Stimulated activated CD8-positive, alpha-beta memory T cell treated with anti-CD3 and anti-CD28 coated beads, Interleukin-15, amount 100 ng/mL, for 1 hour (primary cell): ENCODE measurements around the gene COL9A3.
"Not testable (repeated sequence)": the region's sequence is repeated elsewhere in the genome, so short reads cannot be mapped to it uniquely, and the experiment has no call there.

Experiments used
- DNase-seq: peaks from one replicate; pipeline ENCODE4 v3.0.0-alpha.2; 2020; ENCODE audit warnings: low read depth

The COL9A3 gene

DNA sequence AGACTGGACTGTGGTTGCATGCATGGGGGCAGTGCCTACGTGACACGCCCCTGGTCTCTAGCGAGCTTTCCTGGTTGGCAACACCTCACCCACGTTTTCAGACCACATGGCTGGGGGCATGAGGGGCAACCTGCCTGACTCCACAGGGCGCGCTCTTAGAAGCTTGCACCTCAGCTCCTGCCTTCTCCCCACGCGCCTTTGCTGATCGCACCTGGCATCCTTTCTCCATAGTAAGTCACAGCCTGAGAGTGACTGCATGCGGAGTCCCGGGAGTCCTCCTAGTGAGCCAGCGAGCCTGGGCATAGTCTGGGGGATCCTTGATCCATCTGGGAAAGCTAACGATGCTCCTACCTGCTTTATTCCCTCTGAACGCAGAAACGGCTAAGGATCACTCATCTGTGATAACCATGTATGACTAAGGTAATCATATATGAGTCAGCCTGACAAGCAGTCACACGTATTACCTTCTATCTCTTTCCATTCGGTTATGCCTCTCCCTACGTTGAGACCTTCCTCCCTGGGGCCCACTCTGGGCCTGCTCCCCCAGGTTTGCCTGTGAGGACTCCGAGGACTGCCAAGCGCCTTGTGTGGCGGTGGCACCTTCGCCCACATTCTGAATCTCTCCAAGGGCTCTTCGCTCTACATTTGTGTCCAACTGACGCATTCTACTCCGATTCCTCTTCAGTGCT lies 40.2 kb downstream of the COL9A3 start:
- DNase-seq: no peak

- DNase-seq: no peak
Measured at GRCh38 chr20:62858058-62858830, 41.4 kb downstream of the COL9A3 start.

- DNase-seq: no peak
Measured at GRCh38 chr20:62859721-62860120, 42.9 kb downstream of the COL9A3 start.

- DNase-seq: no peak
Measured at GRCh38 chr20:62860391-62860923, 43.6 kb downstream of the COL9A3 start.

DNA sequence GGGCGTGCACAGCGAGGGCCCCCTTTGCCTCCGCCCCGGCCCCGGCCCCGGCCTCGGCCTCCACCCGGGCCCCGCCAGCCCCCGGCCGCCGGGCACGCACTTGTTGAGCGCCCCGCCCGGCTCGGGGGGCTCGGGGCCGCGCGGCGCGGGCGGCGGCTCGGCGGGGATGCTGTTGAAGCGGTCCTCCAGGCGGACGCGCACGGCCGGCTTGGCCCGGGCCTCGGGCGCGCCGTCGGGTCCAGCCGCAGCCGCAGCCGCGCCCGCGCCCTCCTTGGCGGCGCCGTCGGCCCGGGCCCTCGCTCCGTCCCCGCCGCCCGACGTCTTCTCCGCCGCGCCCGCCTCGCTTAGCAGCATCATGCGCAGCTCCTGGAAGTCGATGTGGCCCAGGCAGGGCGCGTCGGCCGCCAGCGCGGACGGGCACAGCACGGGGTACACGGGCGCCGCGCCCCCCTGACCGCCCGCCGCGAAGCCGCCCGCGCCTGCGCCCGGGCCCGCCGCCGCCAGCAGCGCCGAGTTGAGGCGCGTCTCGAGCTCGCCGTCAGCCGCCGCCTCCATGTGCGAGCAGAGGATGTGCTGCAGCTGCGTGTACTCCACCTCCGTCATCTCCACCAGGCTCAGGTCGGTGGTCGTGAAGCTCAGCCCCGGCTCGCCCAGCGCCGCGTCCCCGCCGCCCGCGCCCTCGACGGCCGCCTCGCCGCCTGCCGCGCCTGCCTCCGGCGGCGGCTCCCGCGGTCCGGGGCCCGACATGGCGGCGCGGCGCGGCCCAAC lies 44.3 kb downstream of the COL9A3 start:
- no peak for DNase-seq

- peak; percentile 88 for DNase-seq
Measured at GRCh38 chr20:62861726-62862336, 45.0 kb downstream of the COL9A3 start, which contains the start of gene TCFL5. TSS of gene TCFL5 (minus strand) at chr20:62861822. CDS start at chr20:62861670, 152 bp downstream.

DNA sequence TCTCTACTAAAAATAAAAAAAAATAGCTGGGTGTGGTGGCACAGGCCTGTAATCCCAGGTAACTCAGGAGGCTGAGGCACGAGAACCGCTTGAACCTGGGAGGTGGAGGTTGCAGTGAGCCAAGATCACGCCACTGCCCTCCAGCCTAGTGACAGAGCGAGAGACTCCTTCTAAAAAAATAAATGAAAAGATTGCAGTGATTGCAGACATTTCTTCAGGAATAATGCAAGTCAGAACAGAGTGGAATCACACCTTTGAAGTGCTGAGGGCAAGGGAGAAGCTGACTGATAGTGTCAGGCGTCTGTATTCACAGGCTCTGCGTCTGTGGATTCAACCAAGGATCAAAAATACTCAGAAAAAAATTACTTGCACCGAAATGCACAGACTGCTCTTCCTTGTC lies 47.4 kb downstream of the COL9A3 start:
- DNase-seq: no peak

DNA sequence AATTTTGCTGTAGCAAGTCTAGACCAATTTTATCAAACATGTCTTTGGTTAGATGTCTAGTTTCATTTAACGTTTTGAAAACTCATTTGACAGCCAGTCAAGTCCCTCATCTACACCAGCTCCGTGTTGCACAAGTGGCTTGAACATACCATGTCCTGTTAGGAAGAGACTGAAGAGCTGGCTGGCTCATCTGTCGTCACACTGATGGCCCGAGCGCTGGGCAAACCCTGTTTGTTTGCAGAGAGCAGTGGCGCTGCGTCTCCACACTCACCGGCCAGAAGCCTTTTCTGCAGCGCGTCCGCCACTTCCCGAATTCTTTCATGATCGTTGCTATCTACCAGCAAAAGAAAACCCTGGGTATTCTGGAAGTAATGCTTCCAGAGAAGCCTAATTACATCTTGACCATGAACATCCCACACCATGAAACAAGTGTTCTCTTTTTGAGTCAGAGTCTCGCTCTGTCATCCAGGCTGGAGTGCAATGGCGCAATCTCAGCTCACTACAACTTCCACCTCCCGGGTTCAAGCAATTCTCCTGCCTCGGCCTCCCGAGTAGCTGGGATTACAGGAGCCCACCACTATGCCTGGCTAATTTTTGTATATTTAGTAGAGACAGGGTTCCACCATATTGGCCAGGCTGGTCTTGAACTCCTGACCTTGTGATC lies 55.5 kb downstream of the COL9A3 start:
- DNase-seq: no peak

DNA sequence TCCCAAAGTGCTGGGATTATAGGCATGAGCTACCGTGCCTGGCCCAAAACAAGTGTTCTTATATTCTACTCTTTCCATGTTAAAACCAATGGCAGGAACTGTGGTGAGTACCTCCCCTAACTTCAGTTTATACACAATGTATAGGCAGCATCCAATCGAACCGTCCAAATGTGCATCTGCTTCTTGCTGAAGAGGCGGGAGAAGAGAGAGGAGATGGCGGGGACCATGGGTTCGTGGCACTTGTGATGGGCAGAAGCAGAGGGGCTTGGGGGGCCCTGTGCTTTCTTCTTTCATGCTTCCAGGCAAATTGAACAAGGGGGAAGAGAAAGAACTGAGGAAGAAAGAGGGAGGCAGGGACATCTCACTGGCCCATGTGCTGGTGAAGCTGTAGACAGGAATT lies 56.0 kb downstream of the COL9A3 start:
- DNase-seq: no peak

DNA sequence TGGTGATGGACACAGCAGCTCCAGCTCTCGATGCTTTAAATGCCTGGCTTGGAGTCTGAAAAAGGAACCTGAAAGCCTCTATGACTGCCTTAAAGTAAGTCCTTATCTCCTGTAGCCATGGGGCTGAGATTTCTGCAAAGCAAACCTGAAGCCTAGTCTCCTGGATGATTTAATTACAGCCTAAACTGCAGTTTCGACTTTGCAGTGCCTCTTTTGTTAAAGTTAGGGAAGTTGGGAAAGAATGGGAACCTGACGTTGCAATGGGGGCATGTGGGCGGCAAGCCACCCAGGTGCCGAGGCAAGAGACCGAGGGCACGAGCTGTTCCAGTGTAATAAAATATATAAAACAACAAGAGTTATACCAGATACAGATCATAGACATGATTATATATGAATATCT lies 56.4 kb downstream of the COL9A3 start:
- DNase-seq: no peak

DNA sequence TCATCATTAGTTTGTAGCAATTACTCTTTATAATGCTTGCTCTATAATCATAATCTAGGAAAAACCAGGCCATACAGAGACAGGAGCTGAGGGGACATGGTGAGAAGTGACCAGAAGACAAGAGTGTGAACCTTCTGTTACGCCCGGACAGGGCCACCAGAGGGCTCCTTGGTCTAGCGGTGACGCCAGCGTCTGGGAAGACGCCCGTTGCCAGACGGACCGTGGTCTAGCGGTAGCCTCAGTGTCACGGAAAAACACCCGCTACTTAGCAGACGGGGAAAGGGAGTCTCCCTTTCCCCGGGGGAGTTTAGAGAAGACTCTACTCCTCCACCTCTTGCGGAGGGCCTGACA lies 56.8 kb downstream of the COL9A3 start:
- DNase-seq: not testable (repeated sequence)

DNA sequence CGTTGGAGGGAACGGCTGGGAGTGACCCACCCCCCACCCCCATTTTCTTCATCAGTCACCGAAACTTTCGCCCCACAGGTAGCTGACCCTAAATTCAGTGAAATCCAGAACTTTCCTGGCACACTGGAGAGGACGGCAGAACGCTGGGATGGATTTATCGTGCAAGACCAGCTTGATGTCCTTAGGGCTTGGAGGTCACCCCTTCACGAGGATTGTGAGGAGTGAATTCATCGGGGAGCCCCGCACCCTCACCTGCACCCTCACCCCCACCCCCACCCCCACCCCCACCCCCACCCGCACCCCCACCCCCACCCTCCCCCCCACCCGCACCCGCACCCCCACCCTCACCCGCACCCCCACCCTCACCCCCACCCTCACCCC lies 58.1 kb downstream of the COL9A3 start:
- DNase-seq: no peak

DNA sequence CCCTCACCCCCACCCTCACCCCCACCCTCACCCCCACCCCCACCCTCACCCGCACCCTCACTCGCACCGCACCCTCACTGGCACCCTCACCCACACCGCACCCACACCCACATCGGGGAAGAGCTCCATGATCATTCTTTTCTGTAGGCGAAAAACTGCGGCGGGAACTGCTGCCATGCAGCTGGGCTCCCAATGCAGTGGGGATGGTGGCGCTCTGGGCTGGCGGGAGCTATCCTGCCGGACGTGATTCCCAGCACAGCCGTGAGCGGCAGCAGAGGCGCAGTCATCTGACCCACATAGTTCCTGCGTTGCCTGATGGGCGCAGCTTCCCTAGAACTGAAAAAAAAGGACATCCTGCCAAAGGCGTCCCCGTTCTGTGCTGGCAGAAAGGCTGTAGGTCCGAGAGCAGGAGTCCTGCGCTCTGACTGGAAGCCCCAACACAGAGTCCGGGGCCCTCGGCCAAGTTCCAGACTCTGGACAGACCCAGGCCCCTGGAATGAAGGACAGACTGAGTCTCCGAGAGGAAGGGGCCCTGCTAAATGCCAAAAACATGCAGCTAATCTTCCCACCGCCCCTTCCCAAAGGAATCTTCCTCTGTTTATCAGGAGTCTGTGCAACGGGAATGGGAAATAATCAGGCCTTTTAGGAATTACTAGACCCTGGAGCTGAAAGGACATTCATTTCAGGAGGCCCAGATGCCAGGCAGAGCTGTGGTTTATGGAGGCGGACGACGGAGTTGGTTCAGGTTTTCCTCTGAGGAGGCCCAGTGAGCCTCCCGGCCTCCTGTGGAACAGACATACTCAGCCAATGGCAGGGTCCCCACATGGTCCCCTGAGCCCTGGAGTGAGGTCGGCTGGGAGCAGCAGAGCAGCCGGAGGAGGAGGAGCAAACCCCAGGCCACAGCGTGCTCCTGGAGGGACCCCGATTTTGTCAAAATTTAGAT lies 58.8 kb downstream of the COL9A3 start:
- no peak for DNase-seq

GRCh38 chr20:62876501-62876901 lies 59.7 kb downstream of the COL9A3 start:
- DNase-seq: no peak

DNA sequence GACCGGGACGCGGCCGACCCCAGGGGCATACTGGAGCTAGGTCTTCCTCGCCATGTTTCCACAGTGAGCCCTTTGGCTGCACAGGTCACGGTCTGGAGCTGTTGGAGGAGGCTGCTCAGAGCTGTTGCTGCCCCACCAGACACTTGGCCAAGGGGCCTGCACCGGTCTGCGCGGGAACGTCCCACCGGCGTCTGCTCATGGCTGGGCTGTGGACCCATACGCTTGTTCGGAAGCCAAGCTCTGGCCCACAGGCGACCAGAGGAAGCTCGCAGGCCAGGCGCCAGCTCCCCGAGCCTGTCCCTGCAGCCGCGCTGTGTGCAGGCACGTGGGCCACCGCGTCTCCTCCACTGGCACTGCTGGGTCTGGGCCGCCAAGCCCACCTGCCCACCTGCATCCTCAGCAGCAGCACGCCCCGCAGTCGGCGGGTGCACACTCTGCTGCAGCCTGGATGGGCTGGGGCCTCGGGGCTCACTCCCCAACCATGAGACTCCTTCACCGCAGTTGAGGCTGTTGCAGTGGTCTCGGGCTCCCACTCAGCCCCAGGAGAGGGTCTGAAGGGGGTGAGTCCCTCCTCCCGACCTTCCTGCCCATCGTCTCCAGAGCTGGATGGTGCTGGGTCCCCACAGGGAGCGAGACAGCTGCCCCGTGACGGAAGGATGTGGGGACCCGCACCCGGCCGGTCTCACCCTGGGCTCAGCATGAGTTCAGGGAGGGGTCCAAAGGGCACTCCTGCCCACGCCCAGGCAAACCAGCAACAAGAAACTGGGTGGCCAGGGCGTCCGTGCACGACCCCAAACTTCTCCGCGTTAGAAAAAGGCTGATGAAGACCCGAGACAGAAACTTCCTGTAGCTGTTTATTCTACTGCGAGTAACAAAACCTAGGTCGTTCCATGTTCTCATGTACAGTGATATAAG lies 60.3 kb downstream of the COL9A3 start:
- no peak for DNase-seq

DNA sequence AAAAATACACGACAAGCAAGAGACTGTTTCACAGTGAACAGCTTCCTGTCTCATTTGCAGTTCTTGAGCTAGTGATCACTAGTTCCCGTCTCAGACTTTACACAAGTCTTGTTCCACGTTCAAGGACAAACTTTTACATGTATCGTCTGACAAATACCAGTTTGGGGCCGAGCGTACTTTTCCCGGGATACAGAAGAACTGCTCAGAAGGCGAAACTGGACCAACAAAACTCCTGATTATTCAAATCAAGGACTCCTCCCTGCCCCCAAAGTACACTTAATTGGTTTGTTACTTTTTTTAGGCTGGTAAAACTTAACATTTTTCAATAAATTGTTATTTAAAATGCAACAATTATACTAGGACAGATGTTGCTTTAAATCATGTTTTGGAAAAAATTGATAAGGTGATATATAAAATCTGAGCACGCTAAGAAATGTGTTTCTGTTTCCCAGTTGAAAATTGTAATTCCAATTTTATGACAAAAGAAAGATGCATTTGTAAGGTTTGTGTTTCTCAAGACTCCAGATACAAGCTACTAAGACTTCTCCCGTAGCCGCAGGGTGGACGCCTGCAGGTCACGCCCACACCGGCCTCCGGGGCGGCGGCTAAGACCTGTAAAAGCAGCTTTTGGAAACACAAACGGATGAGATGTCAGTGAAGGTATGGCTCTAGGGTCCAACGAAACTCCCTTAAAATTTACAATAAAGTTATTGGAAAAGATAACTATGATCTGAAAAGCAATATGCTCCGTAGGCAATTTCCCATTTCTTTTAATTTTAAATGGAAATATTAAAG lies 61.6 kb downstream of the COL9A3 start:
- DNase-seq: no peak

GRCh38 chr20:62879275-62880146 lies 62.7 kb downstream of the COL9A3 start:
- no peak for DNase-seq
